Hepatocyte (in vitro differentiated cells): ENCODE data around the gene DNAH12.

Experiments
- EZH2 ChIP-seq: fragments of 200-600 bp; sonication (generic); IDR thresholded peaks from 2 replicates; pipeline ENCODE4 v1.6.1; 2016; ENCODE audit warnings: antibody characterized with exemption, mild to moderate bottlenecking, borderline replicate concordance
- TF ChIP-seq, protein P1 (sequence below): fragments of 200-600 bp; sonication (generic); IDR thresholded peaks from 2 replicates; pipeline ENCODE4 v1.5.1; 2016; ENCODE audit warnings: antibody characterized with exemption, mild to moderate bottlenecking; ENCODE audit not compliant: poor library complexity

DNA sequence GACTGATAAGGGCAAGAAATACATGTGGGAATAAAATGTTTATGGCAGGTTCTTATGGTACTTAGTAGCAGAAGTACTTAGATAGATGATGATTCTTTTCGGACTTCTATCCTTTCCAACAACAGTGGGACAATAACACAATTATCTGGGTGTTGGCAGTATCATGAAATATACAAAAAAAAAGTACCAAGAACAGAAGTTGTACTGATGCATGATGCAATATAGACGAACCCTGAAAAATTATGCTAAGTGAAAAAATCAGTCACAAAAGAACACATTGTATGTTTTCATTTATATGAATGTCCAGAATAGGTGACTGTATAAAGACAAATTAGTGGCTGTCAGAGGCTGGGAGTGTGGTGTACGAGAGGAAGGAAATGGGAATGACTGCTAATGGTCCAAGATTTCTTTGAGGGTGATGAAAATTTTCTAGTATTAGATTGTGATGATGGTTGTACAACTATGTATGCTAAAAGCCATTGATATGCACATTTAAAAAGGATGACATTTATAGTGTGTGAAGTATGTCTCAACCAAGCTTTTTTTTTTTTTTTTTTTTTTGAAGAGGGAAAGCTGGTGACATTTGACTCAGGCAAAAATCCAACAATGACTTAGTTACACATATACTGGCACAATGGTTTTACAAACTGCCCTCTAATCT is 32.0 kb upstream of the DNAH12 start:
- TF ChIP-seq, protein P1, sequence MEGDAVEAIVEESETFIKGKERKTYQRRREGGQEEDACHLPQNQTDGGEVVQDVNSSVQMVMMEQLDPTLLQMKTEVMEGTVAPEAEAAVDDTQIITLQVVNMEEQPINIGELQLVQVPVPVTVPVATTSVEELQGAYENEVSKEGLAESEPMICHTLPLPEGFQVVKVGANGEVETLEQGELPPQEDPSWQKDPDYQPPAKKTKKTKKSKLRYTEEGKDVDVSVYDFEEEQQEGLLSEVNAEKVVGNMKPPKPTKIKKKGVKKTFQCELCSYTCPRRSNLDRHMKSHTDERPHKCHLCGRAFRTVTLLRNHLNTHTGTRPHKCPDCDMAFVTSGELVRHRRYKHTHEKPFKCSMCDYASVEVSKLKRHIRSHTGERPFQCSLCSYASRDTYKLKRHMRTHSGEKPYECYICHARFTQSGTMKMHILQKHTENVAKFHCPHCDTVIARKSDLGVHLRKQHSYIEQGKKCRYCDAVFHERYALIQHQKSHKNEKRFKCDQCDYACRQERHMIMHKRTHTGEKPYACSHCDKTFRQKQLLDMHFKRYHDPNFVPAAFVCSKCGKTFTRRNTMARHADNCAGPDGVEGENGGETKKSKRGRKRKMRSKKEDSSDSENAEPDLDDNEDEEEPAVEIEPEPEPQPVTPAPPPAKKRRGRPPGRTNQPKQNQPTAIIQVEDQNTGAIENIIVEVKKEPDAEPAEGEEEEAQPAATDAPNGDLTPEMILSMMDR = no peak
- TF ChIP-seq EZH2 = no peak
